ENCODE measurements around the gene PARD3B. TPM values are rescaled to one million over a fixed set of nuclear protein-coding genes. Genes with fewer than 3 reads are reported as not detected.

The PARD3B gene
- total and polyA plus RNA-seq, 2 of the 8 experiments (the other 6 are each of a cell fraction or from before 2014, with no cell fraction given) = 1.2 to 5.7 TPM

- TF ChIP-seq CHD7 (IDR thresholded peaks at IDR 0.05; ENCODE audit: insufficient replicate concordance, low read length) (no peak), MAFK (IDR thresholded peaks at IDR 0.05; ENCODE audit: low read depth, low read length) (no peak), PHF8 (conservative IDR thresholded peaks at IDR 0.05; ENCODE audit: low read depth, low read length) (no peak)
Measured at GRCh38 chr2:205637320-205637602, 1092.0 kb downstream of the PARD3B start (continued).

All from H1 (cell line).